ENCODE results near the gene ZAP70. TPM values are rescaled to one million over a fixed set of nuclear protein-coding genes. Genes with fewer than 3 reads are reported as not detected.

ZAP70 gene
- total and polyA plus RNA-seq, 2 donors (not counting 3 experiments of a cell fraction or from before 2014, with no cell fraction given) = 0.14 TPM; not detected in 1

- POLR2A ChIA-PET = no interaction called here
- Histone ChIP-seq H3K36me3 (ENCODE audit: control insufficient read depth in 2 of 2, extremely low read depth in 1 of 2, insufficient read depth in 2 of 2, low read length in 2 of 2) (peaks cover 0 to 15% of the 10 kb centered on the region in 2 experiments), H3K9ac (replicated peaks; ENCODE audit: extremely low read depth, insufficient read depth, low read length) (no peak overlapping the region), H3K4me3 (replicated peaks in 1 of 3; ENCODE audit: insufficient read depth in 1 of 3, low read depth in 1 of 3, low read length in 3 of 3) (no peak overlapping the region), H3K27ac (ENCODE audit: insufficient read depth, low read depth, low read length) (no peak overlapping the region), H3K4me1 (ENCODE audit: control insufficient read depth, extremely low read depth, insufficient read depth, low read length) (no peaks in the 10 kb centered on the region), H3K9me3 (replicated peaks; ENCODE audit: control insufficient read depth, insufficient read depth, low read length) (no peaks in the 10 kb centered on the region), H3K9me1 (replicated peaks; ENCODE audit: control insufficient read depth, extremely low read depth, insufficient read depth, low read length) (no peaks in the 10 kb centered on the region), H3K4me2 (ENCODE audit: insufficient read depth, low read length) (no peak overlapping the region), H2AFZ (ENCODE audit: low read depth, low read length) (no peak overlapping the region), H4K20me1 (replicated peaks; ENCODE audit: control insufficient read depth, extremely low read depth, insufficient read depth, low read length) (no peaks in the 10 kb centered on the region), H3K27me3 (ENCODE audit: control insufficient read depth in 2 of 2, insufficient read depth in 2 of 2, low read length in 2 of 2) (no peaks in the 10 kb centered on the region), H3K79me2 (ENCODE audit: control insufficient read depth, insufficient read depth, low read length) (no peaks in the 10 kb centered on the region)
- DNase-seq (ENCODE audit: low read depth, low spot score) = no peak
- no TSS peak for BruUV-seq (replicated peaks)
- no peak for FAIRE-seq
- CTCF ChIA-PET = interaction anchor here (0.9 kb wide), 1 partner anchor 56 kb away, joined by 3 read pairs; no protein-coding TSS in a partner anchor
- TF ChIP-seq FOS (IDR thresholded peaks at IDR 0.05; ENCODE audit: borderline replicate concordance, insufficient read depth, low read length) (no peak), POLR2A (IDR thresholded peaks at IDR 0.05; ENCODE audit: low read depth, low read length) (no peak), EZH2 (IDR thresholded peaks at IDR 0.05; ENCODE audit: borderline replicate concordance, low read depth, low read length, severe bottlenecking) (no peak), POLR2AphosphoS5 (IDR thresholded peaks at IDR 0.05; ENCODE audit: insufficient read depth, low read depth, low read length) (no peak), JUN (IDR thresholded peaks at IDR 0.05; ENCODE audit: borderline replicate concordance, insufficient read depth, insufficient read length, low read depth) (no peak), MYC (IDR thresholded peaks at IDR 0.05; ENCODE audit: low read depth, low read length) (no peak), MAX (IDR thresholded peaks at IDR 0.05; ENCODE audit: insufficient read depth, insufficient read length) (no peak), GATA2 (IDR thresholded peaks at IDR 0.05; ENCODE audit: insufficient read depth, insufficient read length, low read depth, low read length) (no peak)
- TF ChIP-seq, protein P1, sequence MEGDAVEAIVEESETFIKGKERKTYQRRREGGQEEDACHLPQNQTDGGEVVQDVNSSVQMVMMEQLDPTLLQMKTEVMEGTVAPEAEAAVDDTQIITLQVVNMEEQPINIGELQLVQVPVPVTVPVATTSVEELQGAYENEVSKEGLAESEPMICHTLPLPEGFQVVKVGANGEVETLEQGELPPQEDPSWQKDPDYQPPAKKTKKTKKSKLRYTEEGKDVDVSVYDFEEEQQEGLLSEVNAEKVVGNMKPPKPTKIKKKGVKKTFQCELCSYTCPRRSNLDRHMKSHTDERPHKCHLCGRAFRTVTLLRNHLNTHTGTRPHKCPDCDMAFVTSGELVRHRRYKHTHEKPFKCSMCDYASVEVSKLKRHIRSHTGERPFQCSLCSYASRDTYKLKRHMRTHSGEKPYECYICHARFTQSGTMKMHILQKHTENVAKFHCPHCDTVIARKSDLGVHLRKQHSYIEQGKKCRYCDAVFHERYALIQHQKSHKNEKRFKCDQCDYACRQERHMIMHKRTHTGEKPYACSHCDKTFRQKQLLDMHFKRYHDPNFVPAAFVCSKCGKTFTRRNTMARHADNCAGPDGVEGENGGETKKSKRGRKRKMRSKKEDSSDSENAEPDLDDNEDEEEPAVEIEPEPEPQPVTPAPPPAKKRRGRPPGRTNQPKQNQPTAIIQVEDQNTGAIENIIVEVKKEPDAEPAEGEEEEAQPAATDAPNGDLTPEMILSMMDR (IDR thresholded peaks at IDR 0.05; ENCODE audit: extremely low read depth in 1 of 2, insufficient read depth in 1 of 2, low read depth in 1 of 2, low read length in 2 of 2) = no peak
- dilution Hi-C loops (cut with MboI; ENCODE audit: extremely low pct_ligation_motif_present, low sequenced_read_pairs) = no loop called here
- intact Hi-C loops (cut with micrococcal nuclease) = no loop called here
Measured at GRCh38 chr2:97754690-97755346, 41.4 kb downstream of the ZAP70 start.
